Caco-2 (cell line): ENCODE results near the gene GAMT. TPM values are rescaled to one million over a fixed set of nuclear protein-coding genes. Genes with fewer than 3 reads are reported as not detected.
A peak's percentile ranks its signal among the peaks of the same experiment; 100 is the strongest.

Experiments used
- BruUV-seq: library from RNA; stranded (reverse); fragments of 400-500 nt; replicated peaks from 2 replicates; lab custom pipeline; 2021; lab: Mats Ljungman, UMichigan
- CTCF ChIA-PET: fragments of 300-600 bp; sonication (Branson Sonifier 250); formaldehyde crosslinking; loops from one replicate; lab custom pipeline; 2022; ENCODE audit warnings: antibody characterized with exemption; lab: Charles Lee
- POLR2A ChIA-PET: fragments of 300-600 bp; sonication (Branson Sonifier 250); formaldehyde crosslinking; loops from one replicate; lab custom pipeline; 2022; ENCODE audit warnings: antibody characterized with exemption; lab: Charles Lee
- DNase-seq, 2 experiments: peaks; one replicate each; pipeline versions ENCODE4 v3.0.0 to v3.0.0-alpha.2; 2020 to 2022
- H3K27me3 ChIP-seq: replicated peaks from 2 replicates; pipeline ENCODE4 v1.6.0; 2011; ENCODE audit warnings: low read length; ENCODE audit not compliant: control insufficient read depth, insufficient read depth
- H3K36me3 ChIP-seq: 2 replicates; pipeline ENCODE4 v1.5.1; 2011; ENCODE audit warnings: low read length; ENCODE audit not compliant: control insufficient read depth, insufficient read depth
- H3K4me1 ChIP-seq: fragments of 250-450 bp; sonication (Bioruptor Pico); 2 replicates; pipeline ENCODE4 v1.5.1; 2020; ENCODE audit warnings: mild to moderate bottlenecking
- H3K4me3 ChIP-seq: 2 replicates; pipeline ENCODE4 v1.5.1; 2011; ENCODE audit warnings: low read depth, mild to moderate bottlenecking, control low read depth, low read length
- H3K9me3 ChIP-seq: fragments of 250-450 bp; sonication (Bioruptor Pico); 2 replicates; pipeline ENCODE4 v1.5.1; 2020; ENCODE audit warnings: mild to moderate bottlenecking, moderate library complexity
- H3K27ac Mint-ChIP-seq: one replicate; pipeline ENCODE4 v1.8.0; 2022; ENCODE audit warnings: mixed read lengths; ENCODE audit not compliant: unreplicated experiment
- H3K27me3 Mint-ChIP-seq: one replicate; pipeline ENCODE4 v1.8.0; 2022; ENCODE audit warnings: mixed read lengths; ENCODE audit not compliant: insufficient read depth, unreplicated experiment
- H3K36me3 Mint-ChIP-seq: one replicate; pipeline ENCODE4 v1.8.0; 2022; ENCODE audit warnings: mild to moderate bottlenecking, mixed read lengths; ENCODE audit not compliant: insufficient read depth, unreplicated experiment
- H3K4me1 Mint-ChIP-seq: one replicate; pipeline ENCODE4 v1.8.0; 2022; ENCODE audit warnings: low read depth, mixed read lengths; ENCODE audit not compliant: unreplicated experiment
- H3K4me3 Mint-ChIP-seq: one replicate; pipeline ENCODE4 v1.8.0; 2022; ENCODE audit warnings: mild to moderate bottlenecking, moderate library complexity, mixed read lengths; ENCODE audit not compliant: unreplicated experiment
- H3K9me3 Mint-ChIP-seq: one replicate; pipeline ENCODE4 v1.8.0; 2022; ENCODE audit warnings: mixed read lengths; ENCODE audit not compliant: unreplicated experiment
- CTCF ChIP-seq, 2 experiments: fragments of 200-600 bp in 1 of 2; IDR thresholded peaks; 1 replicate in 1 of 2; 2 replicates in 1 of 2; pipeline versions ENCODE4 v1.5.1 to v1.8.0; 2011 to 2022; ENCODE audit warnings: antibody characterized with exemption in 1 of 2, control low read depth in 1 of 2, inconsistent platforms in 1 of 2, low read depth in 1 of 2, low read length in 1 of 2, mild to moderate bottlenecking in 1 of 2, moderate library complexity in 1 of 2; ENCODE audit not compliant: insufficient read depth in 1 of 2, severe bottlenecking in 1 of 2, unreplicated experiment in 1 of 2
- intact Hi-C: fragments of 100-400 bp; cut with micrococcal nuclease; formaldehyde crosslinking; loops from one replicate; pipeline ENCODE4 v1.10.0; 2022; ENCODE audit not compliant: unreplicated experiment
- total RNA-seq: library from RNA; stranded (reverse); gene quantifications from 2 replicates; pipeline ENCODE4 v1.2.3, GENCODE V29; 2022

The GAMT gene
- total RNA-seq, 1 experiment from 2014 or later, result 75.7 TPM

DNA sequence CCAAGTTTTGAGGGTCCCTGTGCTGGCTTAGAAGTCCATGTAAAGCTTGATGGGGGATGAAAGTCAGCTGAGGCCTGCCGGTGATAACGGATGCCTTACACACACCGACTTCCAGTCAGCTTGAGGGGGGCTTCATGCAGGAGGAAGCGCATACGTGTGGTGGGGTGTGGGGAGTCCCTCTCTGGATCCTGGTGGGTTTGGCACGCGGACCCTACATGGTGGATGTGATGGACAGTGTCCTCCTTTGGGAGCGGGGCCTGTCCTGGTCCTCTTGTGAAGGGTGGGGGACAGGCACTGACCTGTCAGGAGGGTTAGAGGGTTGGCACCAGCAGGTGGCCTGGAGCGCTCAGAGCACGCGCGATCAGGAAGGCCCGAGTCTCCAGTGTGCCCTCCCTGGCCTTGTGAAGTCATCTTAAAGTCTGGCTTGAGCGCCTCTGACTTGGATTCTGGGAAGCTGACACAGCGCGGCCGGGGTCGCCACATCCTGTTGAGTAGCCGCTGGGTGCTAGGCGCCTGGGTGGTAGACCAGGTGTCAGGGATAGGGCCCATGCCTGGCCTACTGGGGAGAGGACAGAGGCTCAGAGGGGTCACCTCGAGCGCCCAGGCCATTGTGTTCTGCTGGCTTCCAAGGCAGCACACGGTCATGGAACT, 8.9 kb upstream of the GAMT start:
- H3K4me1 ChIP-seq, result peaks cover 25% of the 10 kb centered on the region; the same call in 1 of the 2 replicates
- H3K4me3 ChIP-seq, result no peak overlapping the region
- intact Hi-C loops, result no loop called here
- no peaks in the 10 kb centered on the region for H3K9me3 ChIP-seq
- POLR2A ChIA-PET, result no interaction called here
- H3K36me3 ChIP-seq, result peaks cover 1% of the 10 kb centered on the region; the same call in 1 of the 2 replicates
- TSS peak; percentile 3 for BruUV-seq
- Mint-ChIP-seq H3K36me3 (peaks cover 54% of the 10 kb centered on the region), H3K4me3 (no peak overlapping the region), H3K27ac (peak overlapping the region; percentile 87), H3K9me3 (no peaks in the 10 kb centered on the region), H3K4me1 (peaks cover 23% of the 10 kb centered on the region), H3K27me3 (no peaks in the 10 kb centered on the region)
- CTCF ChIA-PET, result no interaction called here
- no peak for DNase-seq
- TF ChIP-seq CTCF (IDR thresholded peaks at IDR 0.05; ENCODE audit: insufficient read depth in 1 of 2, low read depth in 1 of 2, low read length in 1 of 2, severe bottlenecking in 1 of 2, unreplicated experiment in 1 of 2), result no peak
- no peaks in the 10 kb centered on the region for H3K27me3 ChIP-seq

DNA sequence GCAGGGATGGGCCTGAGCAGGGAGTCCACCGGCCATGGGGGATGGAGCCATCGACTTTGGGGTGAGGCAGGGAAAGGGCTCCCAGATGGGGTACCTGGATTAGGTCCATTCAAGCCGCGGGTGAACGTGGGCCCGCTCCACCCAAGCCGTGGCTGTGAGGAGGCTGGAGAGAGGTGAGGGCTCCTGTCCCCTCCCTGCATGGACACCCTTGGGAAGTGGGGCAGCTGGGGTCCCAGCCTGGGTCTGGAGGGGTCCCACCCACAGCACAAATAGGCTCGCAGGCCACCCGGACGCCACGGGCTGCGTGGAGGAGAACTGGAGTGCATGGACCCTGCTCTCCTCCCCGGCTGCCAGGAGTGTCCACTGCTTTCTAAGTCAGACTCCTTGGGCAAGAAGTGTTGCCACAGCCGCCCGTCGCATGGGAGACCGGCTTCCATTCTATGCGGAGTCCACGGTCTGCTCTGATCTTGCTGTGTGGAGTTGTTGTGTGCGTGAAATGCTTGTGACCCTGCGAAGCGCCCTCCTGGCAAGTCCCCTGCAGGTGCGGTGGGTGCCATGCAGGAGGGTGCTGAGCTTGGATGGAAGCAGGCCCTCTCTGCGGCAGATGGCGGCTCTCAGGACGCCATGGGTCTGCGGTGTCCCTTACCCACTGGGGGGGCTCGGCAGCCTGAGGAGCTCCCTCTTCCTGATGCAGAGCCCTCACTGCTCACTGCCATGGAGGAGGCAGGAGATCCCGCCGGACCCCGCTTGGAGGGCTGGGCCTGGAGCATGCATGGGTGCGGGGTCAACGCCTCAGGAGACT, 8.1 kb upstream of the GAMT start:
- ChIA-PET CTCF (no interaction called here), POLR2A (no interaction called here)
- Histone ChIP-seq H3K9me3 (no peaks in the 10 kb centered on the region), H3K27me3 (no peaks in the 10 kb centered on the region), H3K4me3 (peak overlapping the region; percentile 84), H3K4me1 (peaks cover 19% of the 10 kb centered on the region; the same call in 1 of the 2 replicates), H3K36me3 (peaks cover 1% of the 10 kb centered on the region; the same call in 1 of the 2 replicates)
- TF ChIP-seq CTCF (IDR thresholded peaks at IDR 0.05; ENCODE audit: insufficient read depth in 1 of 2, low read depth in 1 of 2, low read length in 1 of 2, severe bottlenecking in 1 of 2, unreplicated experiment in 1 of 2), result no peak
- H3K27me3 Mint-ChIP-seq, result no peaks in the 10 kb centered on the region
- H3K27ac Mint-ChIP-seq, result peak overlapping the region; percentile 87
- intact Hi-C loops, result loop anchor here (5.0 kb wide), 1 partner anchor 63 kb away; no protein-coding TSS in a partner anchor
- DNase-seq, result no peak
- TSS peak; percentile 33 for BruUV-seq
- peaks cover 46% of the 10 kb centered on the region for H3K36me3 Mint-ChIP-seq
- peak overlapping the region; percentile 82 for H3K4me3 Mint-ChIP-seq
- H3K4me1 Mint-ChIP-seq, result peaks cover 18% of the 10 kb centered on the region
- H3K9me3 Mint-ChIP-seq, result no peaks in the 10 kb centered on the region
